HL-60/S4 treated with retinoic acid at 250 ng/mL for 4 days and 3 days (cell line): ENCODE measurements around the gene TAMALIN.

Experiments used
- in situ Hi-C: fragments of 300-500 bp; cut with MboI; formaldehyde crosslinking; loops from 2 replicates; pipeline ENCODE4 v1.7.0; 2022; ENCODE audit warnings: low sequenced_read_pairs

Gene TAMALIN

GRCh38 chr12:52011602-52012214 is 5.0 kb downstream of the TAMALIN start:
- in situ Hi-C loops = no loop called here

GRCh38 chr12:52013626-52014310 is 7.0 kb downstream of the TAMALIN start:
- in situ Hi-C loops = no loop called here

GRCh38 chr12:52014567-52015530 is 8.1 kb downstream of the TAMALIN start:
- in situ Hi-C loops = no loop called here

GRCh38 chr12:52015532-52016041 is 8.8 kb downstream of the TAMALIN start:
- in situ Hi-C loops = no loop called here

- in situ Hi-C loops = no loop called here
Measured at GRCh38 chr12:52018433-52019112, 11.8 kb downstream of the TAMALIN start.

- in situ Hi-C loops = no loop called here
Measured at GRCh38 chr12:52019113-52019770, 12.5 kb downstream of the TAMALIN start.

- in situ Hi-C loops = no loop called here
Measured at GRCh38 chr12:52020539-52021336, 14.0 kb downstream of the TAMALIN start.

GRCh38 chr12:52022841-52023181 is 16.1 kb downstream of the TAMALIN start:
- in situ Hi-C loops = no loop called here

GRCh38 chr12:52023182-52023975 is 16.6 kb downstream of the TAMALIN start:
- in situ Hi-C loops = no loop called here

GRCh38 chr12:52023976-52024688 is 17.4 kb downstream of the TAMALIN start:
- in situ Hi-C loops = no loop called here

- in situ Hi-C loops = loop anchor here (5.0 kb wide), 1 partner anchor 57 kb away; no protein-coding TSS in a partner anchor
Measured at GRCh38 chr12:52024845-52025230, 18.1 kb downstream of the TAMALIN start.

- in situ Hi-C loops = loop anchor here (5.0 kb wide), 1 partner anchor 56 kb away; no protein-coding TSS in a partner anchor
Measured at GRCh38 chr12:52026263-52026662, 19.5 kb downstream of the TAMALIN start.

- in situ Hi-C loops = loop anchor here (5.0 kb wide), 1 partner anchor 55 kb away; no protein-coding TSS in a partner anchor
Measured at GRCh38 chr12:52027085-52027843, 20.5 kb downstream of the TAMALIN start.

- in situ Hi-C loops = loop anchor here (5.0 kb wide), 1 partner anchor 53 kb away; no protein-coding TSS in a partner anchor
Measured at GRCh38 chr12:52029685-52030084, 22.9 kb downstream of the TAMALIN start.

GRCh38 chr12:52032446-52032803 is 25.7 kb downstream of the TAMALIN start:
- in situ Hi-C loops = no loop called here

GRCh38 chr12:52032804-52033445 is 26.2 kb downstream of the TAMALIN start:
- in situ Hi-C loops = no loop called here
